CD4-positive, alpha-beta T cell (primary cell): Measurements from ENCODE around the gene TRIM23. TPM values are rescaled to one million over a fixed set of nuclear protein-coding genes. Genes with fewer than 3 reads are reported as not detected.
A peak's percentile ranks its signal among the peaks of the same experiment; 100 is the strongest.

Source experiments
- ATAC-seq: fragments of 200-7000 bp; cut with Tn5 transposase; one replicate; pipeline ENCODE4 v1.10.0; 2022; ENCODE audit warnings: mild to moderate bottlenecking; ENCODE audit not compliant: poor library complexity
- CTCF ChIA-PET: fragments of 350-600 bp; sonication (Branson Sonifier 250); formaldehyde crosslinking; loops from one replicate; lab custom pipeline; 2021; ENCODE audit warnings: antibody characterized with exemption, inconsistent platforms; lab: Charles Lee
- POLR2A ChIA-PET: fragments of 350-600 bp; sonication (Branson Sonifier 250); formaldehyde crosslinking; loops from one replicate; lab custom pipeline; 2021; ENCODE audit warnings: antibody characterized with exemption, inconsistent platforms; lab: Charles Lee
- DNase-seq, 14 experiments: peaks; one replicate each; pipeline ENCODE4 v3.0.0-alpha.2; 2013 to 2020; ENCODE audit warnings: mixed read lengths in 2 of 14
- H3K27ac ChIP-seq, 2 donors: one replicate each; pipeline versions ENCODE4 v1.5.1 to v1.7.0; 2013; ENCODE audit warnings: low read length in 2 of 2, low read depth in 1 of 2, mild to moderate bottlenecking in 1 of 2
- H3K27me3 ChIP-seq, 2 experiments: 1 replicate in 1 of 2; 2 replicates in 1 of 2; pipeline versions ENCODE4 v1.6.1 to v1.7.0; 2013; ENCODE audit warnings: low read length in 2 of 2, control low read depth in 1 of 2, mild to moderate bottlenecking in 1 of 2, moderate library complexity in 1 of 2; ENCODE audit not compliant: insufficient read depth in 2 of 2, control insufficient read depth in 1 of 2
- H3K36me3 ChIP-seq: one replicate; pipeline ENCODE4 v1.6.1; 2013; ENCODE audit warnings: low read length, control low read depth; ENCODE audit not compliant: insufficient read depth
- H3K4me1 ChIP-seq: one replicate; pipeline ENCODE4 v1.6.1; 2013; ENCODE audit warnings: low read length, control low read depth; ENCODE audit not compliant: insufficient read depth
- H3K4me3 ChIP-seq: one replicate; pipeline ENCODE4 v1.5.1; 2013; ENCODE audit warnings: mild to moderate bottlenecking, low read length, moderate library complexity
- H3K9me3 ChIP-seq, 2 experiments: 1 replicate in 1 of 2; 2 replicates in 1 of 2; pipeline versions ENCODE4 v1.6.1 to v1.7.0; 2013; ENCODE audit warnings: low read length in 2 of 2, mild to moderate bottlenecking in 2 of 2, control low read depth in 1 of 2, moderate library complexity in 1 of 2; ENCODE audit not compliant: control insufficient read depth in 1 of 2, insufficient read depth in 1 of 2
- H3K27ac Mint-ChIP-seq: one replicate; pipeline ENCODE4 v1.8.0; 2020; ENCODE audit warnings: mixed read lengths
- H3K27me3 Mint-ChIP-seq: one replicate; pipeline ENCODE4 v1.8.0; 2021; ENCODE audit warnings: mixed read lengths
- H3K36me3 Mint-ChIP-seq: one replicate; pipeline ENCODE4 v1.8.0; 2021; ENCODE audit warnings: low read depth, mixed read lengths
- H3K4me1 Mint-ChIP-seq: one replicate; pipeline ENCODE4 v1.8.0; 2021; ENCODE audit warnings: low read depth, mixed read lengths
- H3K4me3 Mint-ChIP-seq: one replicate; pipeline ENCODE4 v1.8.0; 2020; ENCODE audit warnings: mild to moderate bottlenecking, mixed read lengths
- H3K9me3 Mint-ChIP-seq: one replicate; pipeline ENCODE4 v1.8.0; 2020; ENCODE audit warnings: mixed read lengths
- intact Hi-C, 2 experiments: fragments of 100-400 bp; cut with DNase I in 1 of 2; cut with micrococcal nuclease in 1 of 2; formaldehyde crosslinking; loops; one replicate each; pipeline versions ENCODE4 v1.15.1 to v1.9.0; 2023 to 2025; cut with DNase I, micrococcal nuclease
- total RNA-seq, 174 experiments: library from RNA in 2 of 174; stranded (reverse) in 2 of 174; gene quantifications; one replicate each; pipeline ENCODE4 v1.2.3 and lab custom pipeline; 2021 to 2026
- TF ChIP-seq, protein P1 (sequence below): fragments of 200-600 bp; IDR thresholded peaks from one replicate; pipeline ENCODE4 v1.8.0; 2022; ENCODE audit warnings: antibody characterized with exemption, mild to moderate bottlenecking

TRIM23 gene
- total RNA-seq, 2 experiments from 2014 or later = 24.0 to 30.6 TPM

DNA sequence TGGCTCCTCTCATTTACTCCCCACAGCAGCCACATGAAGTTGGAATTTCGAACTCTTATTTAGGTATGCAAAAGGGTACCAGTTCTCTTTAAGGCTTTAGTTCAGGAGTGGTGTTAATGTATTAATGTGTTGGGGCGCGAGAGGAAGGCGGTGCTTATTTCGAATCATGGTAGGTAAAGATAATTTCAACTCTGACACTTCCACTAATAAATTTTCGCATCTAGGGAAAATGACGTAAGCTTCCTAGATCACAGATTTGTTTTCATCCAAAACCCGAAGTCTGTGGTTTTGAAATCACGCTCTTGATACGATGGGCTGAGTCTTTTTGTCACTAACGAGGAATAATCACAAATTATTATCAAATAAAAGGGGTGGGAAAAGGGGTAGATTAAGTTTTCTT, 60.4 kb downstream of the TRIM23 start:
- H3K36me3 Mint-ChIP-seq = peaks cover 61% of the 10 kb centered on the region
- Histone ChIP-seq H3K4me1 (peaks cover 15% of the 10 kb centered on the region), H3K27me3 (no peaks in the 10 kb centered on the region), H3K27ac (peak overlapping the region; percentile 93 to 94), H3K36me3 (peaks cover 19% of the 10 kb centered on the region), H3K9me3 (no peaks in the 10 kb centered on the region), H3K4me3 (peak overlapping the region; percentile 75)
- H3K27me3 Mint-ChIP-seq = no peaks in the 10 kb centered on the region
- intact Hi-C loops = loop anchor here (1.0 to 10.0 kb wide), 6 partner anchors 59 to 797 kb away; partner anchors contain the start of genes ADAMTS6 (in 2 of the 2) and TRIM23 (in 1 of the 2)
- peaks cover 63% of the 10 kb centered on the region for H3K4me1 Mint-ChIP-seq
- TF ChIP-seq, protein P1, sequence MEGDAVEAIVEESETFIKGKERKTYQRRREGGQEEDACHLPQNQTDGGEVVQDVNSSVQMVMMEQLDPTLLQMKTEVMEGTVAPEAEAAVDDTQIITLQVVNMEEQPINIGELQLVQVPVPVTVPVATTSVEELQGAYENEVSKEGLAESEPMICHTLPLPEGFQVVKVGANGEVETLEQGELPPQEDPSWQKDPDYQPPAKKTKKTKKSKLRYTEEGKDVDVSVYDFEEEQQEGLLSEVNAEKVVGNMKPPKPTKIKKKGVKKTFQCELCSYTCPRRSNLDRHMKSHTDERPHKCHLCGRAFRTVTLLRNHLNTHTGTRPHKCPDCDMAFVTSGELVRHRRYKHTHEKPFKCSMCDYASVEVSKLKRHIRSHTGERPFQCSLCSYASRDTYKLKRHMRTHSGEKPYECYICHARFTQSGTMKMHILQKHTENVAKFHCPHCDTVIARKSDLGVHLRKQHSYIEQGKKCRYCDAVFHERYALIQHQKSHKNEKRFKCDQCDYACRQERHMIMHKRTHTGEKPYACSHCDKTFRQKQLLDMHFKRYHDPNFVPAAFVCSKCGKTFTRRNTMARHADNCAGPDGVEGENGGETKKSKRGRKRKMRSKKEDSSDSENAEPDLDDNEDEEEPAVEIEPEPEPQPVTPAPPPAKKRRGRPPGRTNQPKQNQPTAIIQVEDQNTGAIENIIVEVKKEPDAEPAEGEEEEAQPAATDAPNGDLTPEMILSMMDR = no peak
- ChIA-PET POLR2A (interaction anchor here (1.1 to 3.0 kb wide), 18 partner anchors 8 to 795 kb away, joined by 3 to 72 read pairs (median 10); partner anchors contain the start of genes ADAMTS6, CWC27, ERBIN and NLN), CTCF (no interaction called here)
- peak overlapping the region; percentile 95 for H3K4me3 Mint-ChIP-seq
- ATAC-seq = no peak
- H3K9me3 Mint-ChIP-seq = no peaks in the 10 kb centered on the region
- H3K27ac Mint-ChIP-seq = peak overlapping the region; percentile 94
- DNase-seq = peak in 2 of 14 experiments; percentile 24 to 43

DNA sequence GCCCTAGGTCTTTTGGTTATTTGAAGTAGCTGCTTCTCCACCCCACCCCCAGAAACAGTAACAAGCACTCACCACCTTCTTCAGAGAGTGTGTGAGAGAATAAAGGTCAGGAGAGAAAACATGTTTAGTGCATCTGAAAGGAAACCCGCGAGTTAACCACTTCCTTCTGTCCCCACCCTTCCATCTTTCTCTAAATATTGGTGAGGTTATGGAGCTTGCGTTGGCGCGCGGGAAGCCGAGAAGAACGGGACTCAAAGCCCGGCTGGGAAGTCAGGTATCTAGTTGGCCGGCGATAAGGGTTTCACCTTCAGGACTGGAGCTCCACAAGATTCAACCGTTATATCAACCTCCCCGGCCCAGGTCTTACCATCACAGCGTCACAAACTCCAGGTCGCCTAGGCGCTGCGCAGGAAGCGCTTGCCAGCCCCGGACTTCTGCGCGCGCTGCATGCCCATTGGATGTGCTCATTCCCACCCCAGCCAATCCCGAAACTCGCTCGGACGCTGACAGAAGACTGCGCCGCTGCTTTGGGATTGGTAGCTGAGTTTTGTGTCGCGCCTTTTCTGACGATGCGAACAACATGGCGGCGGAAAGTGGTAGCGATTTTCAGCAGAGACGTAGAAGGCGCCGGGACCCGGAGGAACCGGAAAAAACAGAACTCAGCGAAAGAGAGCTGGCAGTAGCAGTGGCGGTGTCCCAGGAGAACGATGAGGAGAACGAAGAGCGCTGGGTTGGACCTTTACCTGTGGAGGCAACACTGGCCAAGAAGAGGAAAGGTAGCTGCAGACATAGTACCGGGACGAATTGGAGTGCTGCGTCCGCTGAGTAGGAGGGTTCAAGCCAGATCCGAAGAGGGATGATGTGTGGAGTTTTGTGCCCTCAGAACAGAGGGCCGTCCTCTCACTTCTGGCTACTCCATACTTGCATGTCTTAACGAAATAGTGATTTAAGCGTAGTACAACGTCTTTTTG, 61.1 kb downstream of the TRIM23 start, which contains the start of the genes CENPK and PPWD1:
Gene CENPK (minus strand): TSS at position 438 of the 971 bp plus-strand sequence. CDS start 8,261 bp downstream, outside the sequence.
Gene PPWD1 (plus strand): TSS at position 566 of the 971 bp plus-strand sequence. CDS start 15 bp downstream, at position 581.
- Histone ChIP-seq H3K36me3 (peaks cover 19% of the 10 kb centered on the region), H3K4me3 (peak within 1 kb of the TSS; percentile 75), H3K27ac (peak within 1 kb of the TSS; percentile 93 to 94), H3K4me1 (peaks cover 15% of the 10 kb centered on the region), H3K27me3 (no peaks in the 10 kb centered on the region), H3K9me3 (no peaks in the 10 kb centered on the region)
- peak within 1 kb of the TSS; percentile 94 for H3K27ac Mint-ChIP-seq
- intact Hi-C loops = loop anchor here (1.0 to 10.0 kb wide), 5 partner anchors 61 to 796 kb away; partner anchors contain the start of genes ADAMTS6 (in 2 of the 2) and TRIM23 (in 1 of the 2)
- ChIA-PET POLR2A (interaction anchor here (0.6 to 3.0 kb wide), 38 partner anchors 9 to 1443 kb away, joined by 3 to 72 read pairs (median 4); partner anchors contain the start of genes ADAMTS6, CWC27, ERBIN and NLN), CTCF (interaction anchor here (0.9 to 1.2 kb wide), 3 partner anchors 8 to 752 kb away, joined by 3 read pairs; no protein-coding TSS in a partner anchor)
- H3K4me1 Mint-ChIP-seq = peaks cover 64% of the 10 kb centered on the region
- TF ChIP-seq, protein P1 = no peak
- no peaks in the 10 kb centered on the region for H3K27me3 Mint-ChIP-seq
- peak within 1 kb of the TSS; percentile 95 for H3K4me3 Mint-ChIP-seq
- peaks cover 61% of the 10 kb centered on the region for H3K36me3 Mint-ChIP-seq
- H3K9me3 Mint-ChIP-seq = no peaks in the 10 kb centered on the region
- DNase-seq = peak; percentile 89 to 97 (median 93)
- peak; percentile 96 for ATAC-seq

DNA sequence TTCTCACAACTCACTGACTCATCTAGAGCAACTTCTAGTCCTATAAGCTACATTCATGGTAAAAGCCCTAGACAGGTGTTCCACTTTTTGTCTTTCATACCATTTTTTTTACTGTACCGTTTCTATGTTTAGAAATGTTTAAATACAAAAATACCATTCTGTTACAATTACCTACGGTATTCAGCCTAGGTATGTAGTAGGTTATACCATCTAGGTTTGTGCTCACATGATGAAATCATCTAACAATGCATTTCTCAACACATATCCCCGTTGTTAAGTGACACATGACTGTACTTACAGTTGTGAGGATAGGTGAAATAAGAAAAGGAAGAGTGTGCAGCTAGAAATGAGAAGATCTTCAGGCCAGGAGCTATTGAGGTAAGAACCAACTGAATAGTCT, 67.4 kb downstream of the TRIM23 start:
- H3K4me1 ChIP-seq = no peaks in the 10 kb centered on the region
- Mint-ChIP-seq H3K9me3 (no peaks in the 10 kb centered on the region), H3K4me3 (no peak overlapping the region), H3K36me3 (peaks cover 60% of the 10 kb centered on the region), H3K27me3 (no peaks in the 10 kb centered on the region), H3K27ac (peak overlapping the region; percentile 8), H3K4me1 (peaks cover 22% of the 10 kb centered on the region)
- DNase-seq (no peak), ATAC-seq (no peak)
- CTCF ChIA-PET = interaction anchor here (1.4 kb wide), 1 partner anchor 29 kb away, joined by 4 read pairs; no protein-coding TSS in a partner anchor
- H3K27me3 ChIP-seq = no peaks in the 10 kb centered on the region
- intact Hi-C loops = no loop called here
- TF ChIP-seq, protein P1 = no peak
- no peaks in the 10 kb centered on the region for H3K9me3 ChIP-seq
- POLR2A ChIA-PET = no interaction called here
- H3K36me3 ChIP-seq = no peaks in the 10 kb centered on the region
- no peak overlapping the region for H3K27ac ChIP-seq
- H3K4me3 ChIP-seq = no peak overlapping the region
